HT-29 (cell line): ENCODE measurements around the gene NECTIN3. TPM values are rescaled to one million over a fixed set of nuclear protein-coding genes. Genes with fewer than 3 reads are reported as not detected.

Experiments used
- DNase-seq: peaks from one replicate; pipeline ENCODE4 v3.0.0-alpha.2; 2015; ENCODE audit warnings: low spot score
- total RNA-seq: library from RNA; depleted of rRNA; stranded (reverse); fragments of >200 nt; shearing (Covaris generic); gene quantifications from 2 replicates; pipeline ENCODE4 v1.2.3, GENCODE V29; 2014; rRNA removed

The NECTIN3 gene, protein sequence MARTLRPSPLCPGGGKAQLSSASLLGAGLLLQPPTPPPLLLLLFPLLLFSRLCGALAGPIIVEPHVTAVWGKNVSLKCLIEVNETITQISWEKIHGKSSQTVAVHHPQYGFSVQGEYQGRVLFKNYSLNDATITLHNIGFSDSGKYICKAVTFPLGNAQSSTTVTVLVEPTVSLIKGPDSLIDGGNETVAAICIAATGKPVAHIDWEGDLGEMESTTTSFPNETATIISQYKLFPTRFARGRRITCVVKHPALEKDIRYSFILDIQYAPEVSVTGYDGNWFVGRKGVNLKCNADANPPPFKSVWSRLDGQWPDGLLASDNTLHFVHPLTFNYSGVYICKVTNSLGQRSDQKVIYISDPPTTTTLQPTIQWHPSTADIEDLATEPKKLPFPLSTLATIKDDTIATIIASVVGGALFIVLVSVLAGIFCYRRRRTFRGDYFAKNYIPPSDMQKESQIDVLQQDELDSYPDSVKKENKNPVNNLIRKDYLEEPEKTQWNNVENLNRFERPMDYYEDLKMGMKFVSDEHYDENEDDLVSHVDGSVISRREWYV
- 16.1 and 18.6 TPM in 2 replicates for total RNA-seq

DNA sequence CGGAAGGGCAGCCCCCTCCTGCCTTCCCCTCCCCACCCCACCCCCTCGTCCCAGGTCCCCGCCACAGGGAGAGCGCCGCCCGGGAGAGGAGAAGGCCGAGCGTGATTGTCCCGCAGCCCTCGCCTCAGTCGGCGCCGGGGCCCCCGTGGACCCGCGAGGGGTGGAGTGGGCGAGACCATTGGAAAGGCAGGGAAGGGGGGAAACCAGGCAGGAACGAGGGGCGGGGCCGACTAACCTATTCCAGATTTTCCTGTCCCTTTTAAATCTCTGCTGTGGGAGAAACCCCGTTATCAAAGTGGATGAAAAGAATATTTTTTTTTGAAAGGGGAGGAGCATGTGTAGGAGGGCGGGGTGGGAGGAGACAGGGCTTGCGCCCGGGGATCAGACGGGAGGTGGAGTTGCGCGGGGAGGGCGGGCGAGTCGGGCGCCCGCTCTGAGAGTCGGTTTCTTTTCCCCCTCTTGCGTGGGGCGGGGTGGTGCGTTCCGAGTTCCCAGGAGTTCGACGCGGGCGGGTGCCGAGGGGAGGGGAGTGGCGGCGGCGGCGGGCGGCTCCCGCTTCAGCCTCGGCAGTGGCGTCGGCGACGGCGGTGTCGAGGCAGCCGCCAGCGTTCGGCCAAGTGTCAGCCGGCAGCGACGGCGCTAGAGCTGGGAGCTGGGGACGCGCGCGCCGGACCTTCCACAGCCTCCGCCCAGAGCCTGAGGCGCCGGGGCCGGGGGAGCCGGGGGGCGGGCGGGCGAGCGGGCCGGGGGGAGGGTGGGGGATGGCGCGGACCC lies at the start of gene NECTIN3:
TSS of gene NECTIN3 (plus strand) at position 560 of the 774 bp plus-strand sequence. CDS start at position 762, 202 bp downstream.
- DNase-seq, result peak; percentile 96

DNA sequence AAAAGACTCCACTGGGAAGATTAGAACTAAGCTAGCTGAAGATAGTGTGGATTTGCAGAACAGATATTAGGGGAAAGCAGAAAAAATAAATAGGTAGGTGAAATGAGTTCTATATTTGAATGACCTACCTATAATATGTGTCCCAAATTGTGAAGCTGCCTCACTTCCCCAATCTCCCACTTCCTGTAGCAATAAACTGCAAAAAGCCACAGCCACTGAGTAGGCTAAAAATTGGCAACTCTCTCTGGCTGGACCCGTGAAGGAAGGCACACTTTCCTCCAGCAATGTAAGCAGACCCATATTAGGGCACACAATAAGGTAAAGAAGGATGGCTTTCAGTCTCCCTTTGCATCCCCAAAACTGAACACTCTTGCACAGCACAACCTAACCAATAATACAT lies 43.7 kb upstream of the NECTIN3 start:
- no peak for DNase-seq

DNA sequence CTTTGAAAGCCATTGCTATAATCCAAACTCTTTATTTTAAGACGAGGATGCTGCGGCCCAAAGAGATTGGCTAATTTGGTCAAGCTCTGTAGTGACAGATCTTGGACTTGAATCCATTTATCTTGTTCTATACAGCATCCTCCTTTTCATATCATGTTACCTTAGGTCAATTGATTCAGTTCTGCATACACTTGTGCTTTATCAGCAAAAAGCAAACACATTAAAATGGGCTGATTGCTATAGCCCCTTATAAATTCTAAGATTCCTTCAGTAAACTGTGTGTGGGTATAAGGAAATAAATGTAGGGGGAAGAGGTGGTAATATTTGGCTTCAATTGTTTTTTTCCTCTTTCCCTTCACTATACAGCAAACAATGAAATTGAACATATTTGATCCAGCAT lies 40.1 kb upstream of the NECTIN3 start:
- no peak for DNase-seq

DNA sequence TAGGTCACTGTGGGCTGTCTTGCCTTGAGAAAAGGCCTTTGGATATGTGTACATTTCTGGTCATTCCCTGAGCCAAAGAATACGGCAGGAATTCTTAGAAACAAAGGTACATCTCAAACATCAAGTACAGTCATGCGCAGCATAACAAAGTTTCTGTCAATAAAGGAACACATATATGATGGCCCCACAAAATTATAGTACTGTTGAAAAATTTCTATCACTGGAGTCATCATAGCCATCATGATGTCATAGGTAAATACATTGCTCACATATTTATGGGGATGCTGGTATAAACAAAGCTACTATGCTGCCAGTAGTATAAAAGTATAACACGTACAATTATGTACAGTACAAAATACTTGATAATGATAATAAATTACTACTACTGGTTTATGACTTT lies 38.9 kb upstream of the NECTIN3 start:
- no peak for DNase-seq

DNA sequence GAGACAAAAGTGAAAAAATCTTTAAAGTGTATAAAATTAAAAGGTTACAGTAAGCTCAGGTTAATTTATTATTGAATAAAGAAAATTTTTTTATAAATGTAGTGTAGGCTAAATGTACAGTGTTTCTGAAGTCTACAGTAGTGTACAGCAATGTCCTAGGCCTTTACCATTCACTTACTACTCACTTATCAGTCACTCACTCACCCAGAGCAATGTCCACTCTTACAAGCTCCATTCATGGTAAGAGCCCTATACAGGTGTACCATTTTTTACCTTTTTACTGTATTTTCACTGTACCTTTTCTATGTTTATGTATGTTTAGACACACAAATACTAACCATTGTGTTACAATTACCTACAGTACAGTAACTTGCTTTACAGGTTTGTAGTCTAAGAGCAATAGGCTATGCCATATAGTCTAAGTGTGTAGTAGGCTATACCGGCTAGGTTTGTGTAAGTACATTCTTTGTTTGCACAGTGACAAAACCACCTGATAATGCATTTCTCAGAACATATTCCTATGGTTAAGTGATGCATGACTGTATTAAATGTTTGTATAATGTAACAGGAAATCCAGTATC lies 38.1 kb upstream of the NECTIN3 start:
- peak; percentile 34 for DNase-seq

DNA sequence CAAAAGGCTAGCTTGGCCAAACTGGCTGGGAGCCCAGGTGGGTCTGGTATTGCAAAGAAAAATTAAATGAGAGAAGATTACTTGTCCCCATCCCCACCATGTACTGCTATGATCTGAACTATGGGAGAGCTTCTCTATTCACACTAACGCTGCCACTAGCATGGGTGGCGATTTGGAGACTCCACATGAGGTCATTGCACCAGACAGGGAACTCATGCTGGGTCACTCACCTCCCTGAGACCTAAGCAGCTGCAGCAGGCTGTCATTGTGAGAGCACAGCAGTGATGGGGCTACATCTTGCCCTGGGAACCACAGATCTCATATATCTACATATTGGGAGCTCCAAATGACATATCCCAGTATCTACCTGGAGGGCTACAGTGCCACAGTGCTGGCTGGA lies 36.3 kb upstream of the NECTIN3 start:
- no peak for DNase-seq

DNA sequence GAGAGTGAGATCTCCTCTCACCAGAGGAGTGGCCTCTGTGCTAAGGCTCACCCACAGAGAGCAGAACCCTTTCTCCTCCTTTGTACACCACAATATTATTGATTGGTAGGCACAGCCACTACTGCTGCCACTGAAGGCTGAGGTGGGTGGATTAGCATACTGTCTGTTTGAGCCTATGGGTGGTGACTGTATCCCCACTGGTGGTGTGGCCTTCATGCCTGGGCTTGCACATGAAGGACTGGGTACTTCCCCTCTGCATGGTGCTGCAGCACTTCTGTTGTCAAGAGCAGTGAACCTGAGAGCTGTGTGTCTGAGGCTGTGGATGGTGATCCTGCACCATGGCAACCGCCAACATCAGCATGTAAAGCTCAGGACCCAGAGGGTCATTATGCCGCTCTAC lies 35.7 kb upstream of the NECTIN3 start:
- no peak for DNase-seq

DNA sequence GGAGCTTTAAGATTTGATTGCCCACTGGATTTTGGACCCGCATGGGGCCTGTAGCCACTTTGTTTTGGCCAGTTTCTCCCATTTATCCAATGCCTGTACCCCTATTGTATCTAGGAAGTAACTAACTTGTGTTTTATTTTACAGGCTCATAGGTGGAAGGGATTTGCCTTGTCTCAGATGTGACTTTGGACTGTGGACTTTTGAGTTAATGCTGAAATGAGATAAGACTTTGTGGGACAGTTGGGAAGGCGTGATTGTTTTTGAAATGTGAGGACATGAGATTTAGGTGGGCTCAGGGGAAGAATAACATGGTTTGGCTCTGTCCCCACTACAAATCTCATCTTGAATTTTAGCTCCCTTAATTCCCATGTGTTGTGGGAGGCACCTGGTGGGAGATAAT lies 30.7 kb upstream of the NECTIN3 start:
- no peak for DNase-seq

DNA sequence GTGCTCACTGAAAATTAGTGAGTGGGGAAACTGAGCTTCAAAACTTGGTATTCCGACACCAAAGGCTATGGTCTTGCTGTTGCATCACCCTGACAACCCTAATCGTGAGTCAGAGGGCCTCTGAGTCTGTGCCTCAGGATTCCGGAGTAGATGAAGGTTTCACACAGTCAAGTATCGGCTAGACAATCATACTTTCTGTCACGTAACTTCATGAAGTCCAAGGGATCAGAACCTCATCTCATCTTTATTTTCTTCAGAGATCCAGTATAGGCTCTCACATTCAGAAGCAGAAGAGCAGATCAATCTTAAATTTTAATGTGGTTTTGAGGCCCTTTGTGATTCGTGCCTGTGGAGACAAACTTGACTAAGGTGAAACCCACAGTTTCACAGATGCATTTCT lies 26.1 kb upstream of the NECTIN3 start:
- no peak for DNase-seq

DNA sequence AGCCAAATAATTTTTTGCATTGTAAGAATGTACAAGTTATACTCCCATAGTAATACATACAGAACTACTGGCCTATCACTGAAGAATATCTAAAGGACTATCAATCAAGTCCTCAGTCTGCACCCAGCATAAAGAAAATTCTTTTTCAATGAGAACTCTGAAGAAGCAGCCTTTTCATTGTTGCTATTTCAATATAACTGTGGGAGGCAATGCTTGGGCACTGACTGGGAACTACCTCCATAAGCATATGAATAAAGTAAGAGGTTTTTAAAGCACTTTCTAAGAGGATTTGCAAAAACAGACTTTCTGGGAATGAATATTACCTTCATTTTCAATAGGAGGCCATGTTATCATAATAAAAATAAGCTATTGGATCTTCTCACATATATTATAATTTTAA lies 24.6 kb upstream of the NECTIN3 start:
- DNase-seq, result no peak

DNA sequence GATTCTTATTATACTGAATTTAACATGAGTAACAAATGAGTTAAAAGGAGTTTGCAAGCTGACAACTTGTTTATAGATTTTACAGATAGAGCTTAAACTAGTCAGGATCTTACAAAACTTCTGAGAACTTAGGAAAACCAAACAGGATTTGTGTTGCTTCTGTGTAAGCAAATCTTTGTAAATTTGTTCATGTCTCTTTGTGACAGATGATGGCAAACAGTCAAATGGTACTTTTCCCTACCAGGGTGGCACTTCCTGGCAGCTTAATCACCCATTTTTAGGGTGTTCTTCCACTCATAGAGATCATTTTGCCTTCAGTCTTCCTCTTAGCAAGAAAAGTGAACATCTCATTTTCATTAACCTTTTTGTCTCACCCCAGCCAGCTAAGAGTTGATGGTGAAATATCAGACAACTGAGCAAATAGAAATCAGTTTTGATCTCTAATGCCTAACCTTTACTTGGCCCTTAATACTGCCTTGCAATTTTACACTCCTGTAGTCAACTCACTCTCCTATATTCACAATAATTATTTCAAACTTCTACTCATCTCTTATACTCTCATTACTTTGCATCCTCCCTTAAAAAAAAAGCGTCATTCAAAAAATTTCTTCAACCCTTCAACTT lies 23.7 kb upstream of the NECTIN3 start:
- no peak for DNase-seq

DNA sequence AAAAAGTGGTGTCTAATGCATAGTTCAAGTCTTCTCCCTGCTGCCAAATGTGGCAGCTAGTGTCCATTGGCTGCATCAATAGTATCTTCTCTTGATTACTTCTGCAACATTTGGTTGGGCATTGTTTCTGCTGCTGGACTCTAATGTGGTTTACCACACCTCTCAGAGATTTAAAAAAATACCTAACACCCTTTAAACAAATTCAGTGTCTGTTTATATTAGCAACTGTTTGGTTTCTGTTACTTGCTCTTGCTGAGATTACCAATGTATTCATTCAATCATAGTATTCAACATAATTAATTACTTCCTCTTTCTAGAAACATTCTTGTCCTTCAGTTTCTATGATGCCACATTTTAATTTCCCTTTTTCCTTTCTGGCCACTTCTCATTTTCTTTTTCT lies 20.3 kb upstream of the NECTIN3 start:
- DNase-seq, result no peak

DNA sequence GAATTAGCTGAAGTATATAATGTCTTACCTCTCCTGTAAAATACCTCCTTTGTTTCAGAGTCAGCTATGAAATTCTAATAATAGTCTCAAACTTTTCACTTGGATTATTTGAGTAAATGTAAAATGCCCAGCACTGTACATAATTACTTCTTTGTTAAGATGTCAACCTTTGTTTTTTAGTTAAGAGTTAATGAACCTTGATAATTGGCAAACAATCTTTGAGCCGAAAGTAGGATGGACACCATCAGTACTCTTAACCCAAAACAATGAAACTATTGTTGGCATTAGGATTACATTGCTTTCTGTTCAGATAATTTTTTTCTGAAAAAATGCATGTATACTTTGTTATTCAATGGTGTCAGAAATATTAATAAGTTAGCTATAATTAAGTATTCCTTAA lies 3.0 kb upstream of the NECTIN3 start:
- DNase-seq, result no peak

DNA sequence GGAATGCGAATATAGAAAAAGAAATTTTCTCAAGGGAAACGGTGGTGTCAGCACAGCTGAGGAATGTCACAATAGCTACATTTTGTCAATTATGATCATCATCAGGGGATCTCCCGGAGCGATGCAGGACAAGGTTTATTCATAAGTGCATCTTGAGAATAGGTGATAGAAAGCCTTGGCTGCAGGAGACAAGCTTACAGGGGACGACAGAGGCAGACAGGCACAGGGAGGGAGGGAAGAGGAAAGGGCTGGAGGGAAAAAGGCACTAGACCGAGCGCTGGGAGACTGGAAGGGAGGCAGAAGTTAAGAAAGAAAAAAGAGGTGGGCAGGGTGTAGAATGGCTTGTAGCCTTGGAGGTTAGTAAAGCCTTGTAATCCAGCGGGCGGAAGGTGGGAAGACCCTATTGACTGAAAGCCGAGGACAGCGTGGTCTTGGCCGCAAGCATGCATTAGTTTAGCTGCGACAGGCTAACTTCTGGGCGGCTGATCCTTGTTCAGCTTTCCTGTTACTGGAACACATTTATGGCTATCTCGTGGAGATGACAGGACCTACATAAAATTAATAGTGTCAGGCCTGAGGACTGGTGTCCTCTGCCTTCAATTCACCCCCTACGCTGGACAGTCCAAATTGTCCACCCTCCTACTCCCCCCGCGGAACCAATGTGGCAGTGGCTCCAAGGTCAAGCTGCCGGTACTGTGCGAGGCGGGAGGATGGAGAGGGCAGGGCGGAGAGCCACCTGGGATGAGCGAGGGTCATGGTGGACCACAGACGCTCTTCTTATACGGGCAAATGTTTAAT lies 1.4 kb upstream of the NECTIN3 start:
- DNase-seq, result no peak

DNA sequence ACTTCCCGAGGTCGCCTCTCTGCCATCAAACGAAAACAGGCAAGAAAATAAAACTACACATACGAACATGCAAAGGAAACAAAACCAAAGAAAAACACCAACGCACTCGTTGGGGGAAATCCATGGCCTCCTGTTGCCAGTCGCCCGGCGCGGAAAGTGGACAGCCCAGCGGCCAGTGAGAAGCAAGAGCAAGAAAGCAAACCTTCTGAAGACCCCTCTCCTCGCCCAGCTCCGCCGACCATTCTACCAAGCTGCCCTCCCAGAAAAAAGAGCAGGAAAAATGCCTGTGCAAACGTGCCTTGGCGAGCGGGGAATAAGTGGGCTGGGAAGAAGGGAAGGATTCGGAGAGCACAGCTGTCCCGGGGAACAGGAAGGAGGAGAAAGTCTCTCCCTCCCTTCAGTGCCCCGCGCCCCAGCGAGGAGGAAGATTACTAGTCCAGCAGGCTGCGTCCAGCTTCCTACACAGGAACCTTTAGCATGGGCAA lies 802 bp upstream of the NECTIN3 start:
- DNase-seq, result peak; percentile 82

DNA sequence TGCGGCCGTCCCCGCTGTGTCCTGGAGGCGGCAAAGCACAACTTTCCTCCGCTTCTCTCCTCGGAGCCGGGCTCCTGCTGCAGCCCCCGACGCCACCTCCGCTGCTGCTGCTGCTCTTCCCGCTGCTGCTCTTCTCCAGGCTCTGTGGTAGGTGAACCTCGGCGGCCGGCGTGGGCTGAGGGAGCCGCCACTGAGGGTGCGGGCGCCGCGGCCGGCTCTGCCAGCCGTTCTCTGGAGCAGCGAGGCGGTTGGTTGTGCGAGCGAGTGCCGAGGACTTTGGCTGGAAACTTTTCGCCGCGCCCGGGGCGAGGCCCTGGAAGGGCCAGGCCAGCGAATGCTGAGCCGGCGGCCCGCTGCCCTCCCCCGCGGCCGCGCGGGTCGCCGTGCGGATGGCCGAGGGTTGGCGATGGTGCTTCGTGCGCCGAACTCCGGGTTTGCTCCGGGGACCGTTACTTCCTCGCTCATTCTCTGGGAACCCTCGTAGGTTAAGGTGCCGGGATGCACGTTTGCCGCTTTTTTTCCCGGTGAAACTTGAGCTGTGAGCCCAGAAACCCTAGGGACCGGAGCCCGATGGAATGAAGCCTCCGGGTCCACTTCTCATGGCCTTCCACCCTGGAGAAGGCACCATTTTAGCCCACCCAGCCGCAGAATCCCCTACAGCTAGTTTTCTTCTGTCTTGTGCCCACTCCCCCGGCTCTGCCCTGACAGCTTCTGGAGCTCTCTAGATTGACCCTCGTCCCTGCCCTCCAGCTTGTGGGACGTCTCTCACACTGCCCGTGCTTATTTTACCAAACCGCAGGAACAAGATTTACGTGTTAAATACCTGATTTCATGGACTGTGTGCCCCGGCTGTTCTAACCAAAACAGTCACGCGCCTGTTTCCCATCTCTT lies 660 bp downstream of the NECTIN3 start:
- DNase-seq, result peak; percentile 57

DNA sequence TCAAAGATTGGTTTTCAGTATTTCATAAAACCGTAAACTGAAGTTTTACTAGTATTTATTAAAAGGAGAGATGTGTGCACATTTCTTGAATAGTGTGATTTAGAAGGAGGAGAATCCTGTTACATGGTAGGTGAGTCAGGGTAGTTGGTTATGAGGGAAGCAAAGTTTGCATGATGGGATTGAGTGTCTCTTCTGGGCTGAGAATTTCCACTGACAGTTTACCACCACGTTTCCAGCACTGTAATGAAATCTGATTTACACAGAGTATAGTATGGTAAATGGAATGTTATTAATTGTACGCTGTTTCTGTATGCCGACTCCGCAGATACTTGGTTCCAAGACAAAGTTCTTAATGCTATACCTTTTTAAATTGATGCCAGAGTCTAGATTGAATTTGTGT lies 1.6 kb downstream of the NECTIN3 start:
- peak; percentile 31 for DNase-seq

DNA sequence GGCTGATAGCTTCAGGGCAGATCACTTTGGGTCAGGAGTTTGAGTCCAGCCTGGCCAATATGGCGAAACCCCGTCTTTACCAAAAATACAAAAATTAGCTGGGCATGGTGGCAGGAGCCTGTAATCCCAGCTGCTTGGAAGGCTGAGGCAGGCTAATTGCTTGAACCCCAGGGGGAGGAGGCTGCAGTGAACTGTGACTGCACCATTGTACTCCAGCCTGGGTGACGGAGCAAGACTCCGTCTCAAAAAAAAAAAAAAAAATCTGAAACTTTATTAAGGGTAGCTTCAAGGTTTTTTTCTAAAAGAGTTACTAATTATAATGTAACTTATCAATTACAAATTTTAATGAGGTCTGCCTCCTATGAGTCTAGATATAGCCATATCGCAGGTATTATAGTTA lies 5.1 kb downstream of the NECTIN3 start:
- DNase-seq, result no peak

DNA sequence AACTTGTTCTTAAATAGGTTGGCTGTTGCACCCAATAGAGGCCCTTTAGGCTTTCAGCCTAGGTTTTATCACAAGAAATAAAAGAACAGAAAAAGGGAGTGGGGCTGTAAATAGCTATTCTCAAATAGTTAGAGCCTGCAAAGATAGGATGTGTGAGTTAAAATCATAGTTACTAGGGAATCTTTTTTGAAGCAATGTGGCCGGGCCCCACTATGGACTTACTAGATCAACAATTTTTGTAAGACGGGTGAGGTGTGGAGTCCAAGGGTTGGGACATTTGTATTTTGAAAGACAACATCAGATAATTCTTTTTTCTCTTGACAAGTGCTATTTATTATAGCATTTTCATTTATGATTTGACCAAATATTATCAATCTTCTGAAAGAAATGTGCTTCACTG lies 5.8 kb downstream of the NECTIN3 start:
- no peak for DNase-seq

DNA sequence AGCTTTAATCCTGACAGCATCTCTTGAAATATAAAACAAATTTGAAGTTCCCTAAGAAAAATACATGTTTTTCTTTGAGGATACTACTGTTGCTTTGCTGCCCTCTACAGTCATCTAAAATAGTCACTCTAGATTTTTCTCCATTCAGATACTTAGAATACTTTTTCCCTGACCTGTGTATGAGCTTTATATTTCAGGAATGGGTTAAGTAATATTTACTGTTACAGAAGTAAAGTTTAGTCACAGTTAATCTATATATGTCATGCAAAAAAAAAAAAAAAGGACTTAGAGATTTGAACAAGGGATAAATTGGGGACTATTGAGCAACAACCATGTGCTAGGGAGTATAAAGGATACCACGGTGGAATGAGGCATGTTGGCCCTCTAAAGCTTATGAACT lies 8.8 kb downstream of the NECTIN3 start:
- DNase-seq, result peak; percentile 57
